Heart right ventricle (tissue), 16 donors: ENCODE measurements around the gene PATJ. TPM values are rescaled to one million over a fixed set of nuclear protein-coding genes. Genes with fewer than 3 reads are reported as not detected.

Experiments
- ATAC-seq, 8 donors: fragments of 200-7000 bp; cut with Tn5 transposase; one replicate each; pipeline ENCODE4 v1.9.1; 2020; ENCODE audit warnings: mild to moderate bottlenecking in 8 of 8, moderate library complexity in 8 of 8, moderate number of reproducible peaks in 1 of 8
- DNase-seq, 2 donors: peaks; one replicate each; pipeline ENCODE4 v3.0.0-alpha.2; 2020
- H3K27ac ChIP-seq, 10 donors: fragments of 200-600 bp; sonication (generic) in 2 of 10; one replicate each; pipeline versions ENCODE4 v1.5.0 to v1.8.0; 2020 to 2022; ENCODE audit warnings: mild to moderate bottlenecking in 3 of 10
- H3K27me3 ChIP-seq, 7 donors: fragments of 200-600 bp; one replicate each; pipeline ENCODE4 v1.8.0; 2021 to 2022; ENCODE audit warnings: mild to moderate bottlenecking in 2 of 7
- H3K36me3 ChIP-seq, 9 donors: fragments of 200-600 bp; sonication (generic) in 1 of 9; one replicate each; pipeline versions ENCODE4 v1.5.0 to v1.8.0; 2020 to 2022; ENCODE audit warnings: mild to moderate bottlenecking in 2 of 9
- H3K4me1 ChIP-seq, 9 donors: fragments of 200-600 bp; sonication (generic) in 1 of 9; one replicate each; pipeline versions ENCODE4 v1.5.0 to v1.8.0; 2020 to 2022; ENCODE audit warnings: mild to moderate bottlenecking in 4 of 9
- H3K4me3 ChIP-seq, 10 donors: fragments of 200-600 bp; sonication (generic) in 2 of 10; one replicate each; pipeline versions ENCODE4 v1.5.0 to v1.8.0; 2020 to 2022; ENCODE audit warnings: mild to moderate bottlenecking in 7 of 10, moderate library complexity in 2 of 10
- H3K9me3 ChIP-seq, 11 donors: fragments of 200-600 bp in 10 of 11; sonication (generic) in 2 of 11; one replicate each; pipeline versions ENCODE4 v1.5.0 to v1.8.0; 2013 to 2022; ENCODE audit warnings: mild to moderate bottlenecking in 2 of 11, control low read depth in 1 of 11, moderate library complexity in 1 of 11
- WGBS, 2 donors: extraction: QIAGEN DNeasy Blood & Tissue Kit; methylation state at CpG; one replicate each; pipeline ENCODE4 v1.1.7; 2013; ENCODE audit warnings: inconsistent platforms in 1 of 2; 5-methylcytosine and 5-hydroxymethylcytosine counted together
- intact Hi-C, 10 donors: fragments of 100-400 bp; cut with DNase I; formaldehyde crosslinking; loops; one replicate each; pipeline versions ENCODE4 v1.11.1 to v1.14.2; 2022
- polyA plus RNA-seq, 2 donors: library from polyadenylated mRNA; stranded (reverse); fragments of 200-250 nt; gene quantifications; one replicate each; pipeline ENCODE4 v1.2.3, GENCODE V29; 2013
- total RNA-seq, 10 donors: library from RNA; stranded (reverse); fragmentation: NEBNext Ultra II Directional in 3 of 10; extraction: Animal tissue kit (Norgen Biotek cat#: 25700) in 3 of 10; gene quantifications; one replicate each; pipeline versions ENCODE4 v1.2.1 to v1.2.4, GENCODE V29; 2021 to 2023
- TF ChIP-seq, protein P1 (sequence below), 9 donors: fragments of 200-600 bp; sonication (generic) in 2 of 9; IDR thresholded peaks; one replicate each; pipeline versions ENCODE4 v1.5.0 to v1.8.0; 2021 to 2022; ENCODE audit warnings: antibody characterized with exemption in 9 of 9, mild to moderate bottlenecking in 5 of 9, moderate library complexity in 1 of 9
- donor health status: Arrhythmogenic right ventricular cardiomyopathy.
- donor health status: ischemic (EF 13 %, LVEDD 7.1; RV severe dilation, severe dysfunction).
- donor health status: healthy with polysubstance abuse.
- donor health status: DM: no; HTN: yes; CAD: no.
- donor health status: DM: no; HTN: no; CAD: no.
- donor health status: ischemic (EF 25% LVEDD 6.9; RV normal size, moderate dysfunction).
- donor health status: ischemic (EF 25% LVEDD 5.7; RV mildly dilated, moderate dysfunction).
- donor health status: healthy.
- donor health status: DM: yes; HTN: yes; CAD: no.
- donor health status: Ischemic cardiomyopathy.
- donor health status: ischemic (EF 35%, LVEDD 5.7; RV mildly dilated, moderate dysfunction).
- donor health status: nonischemic (EF 11% LVEDD 7.7; RV severe dilation, severe dysfunction).
- donor health status: DM: yes; HTN: yes; CAD: no.
- donor health status: PGD.
- donor health status: ischemic (EF 29% LVEDD 5.4; RV normal size, mild dysfunction).
- donor health status: nonischemic (EF 23%, LVEDD 6.1; RV moderate dilation, normal function).

The PATJ gene
- total and polyA plus RNA-seq, 12 donors: 3.7 to 213 (median 119) TPM

DNA sequence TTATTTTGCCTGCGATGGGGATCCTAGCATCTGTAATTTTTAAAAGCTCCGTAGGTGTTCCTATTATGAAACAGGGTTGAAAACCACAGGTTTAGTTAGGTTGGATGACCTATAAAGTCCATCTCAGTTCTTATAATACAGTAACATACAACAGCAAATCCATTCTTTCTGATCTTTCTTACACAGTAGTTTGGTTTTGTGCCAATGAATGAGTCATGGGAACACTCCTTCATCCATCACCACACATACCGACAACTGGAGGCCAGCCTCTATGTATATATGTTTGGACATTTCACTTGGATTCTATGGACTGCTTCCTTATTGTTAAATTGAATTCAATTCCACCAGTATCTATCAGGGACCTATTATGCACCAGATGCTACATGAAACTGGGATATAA lies 334.0 kb downstream of the PATJ start:
- Histone ChIP-seq H3K27ac (no peak overlapping the region), H3K27me3 (no peaks in the 10 kb centered on the region), H3K9me3 (no peaks in the 10 kb centered on the region), H3K4me3 (no peak overlapping the region), H3K4me1 (no peaks in the 10 kb centered on the region), H3K36me3 (peaks cover 0 to 19% (median 0%) of the 10 kb centered on the region in 9 donors)
- DNase-seq (no peak), ATAC-seq (peak in 1 of 8 donors; percentile 41)
- TF ChIP-seq, protein P1, sequence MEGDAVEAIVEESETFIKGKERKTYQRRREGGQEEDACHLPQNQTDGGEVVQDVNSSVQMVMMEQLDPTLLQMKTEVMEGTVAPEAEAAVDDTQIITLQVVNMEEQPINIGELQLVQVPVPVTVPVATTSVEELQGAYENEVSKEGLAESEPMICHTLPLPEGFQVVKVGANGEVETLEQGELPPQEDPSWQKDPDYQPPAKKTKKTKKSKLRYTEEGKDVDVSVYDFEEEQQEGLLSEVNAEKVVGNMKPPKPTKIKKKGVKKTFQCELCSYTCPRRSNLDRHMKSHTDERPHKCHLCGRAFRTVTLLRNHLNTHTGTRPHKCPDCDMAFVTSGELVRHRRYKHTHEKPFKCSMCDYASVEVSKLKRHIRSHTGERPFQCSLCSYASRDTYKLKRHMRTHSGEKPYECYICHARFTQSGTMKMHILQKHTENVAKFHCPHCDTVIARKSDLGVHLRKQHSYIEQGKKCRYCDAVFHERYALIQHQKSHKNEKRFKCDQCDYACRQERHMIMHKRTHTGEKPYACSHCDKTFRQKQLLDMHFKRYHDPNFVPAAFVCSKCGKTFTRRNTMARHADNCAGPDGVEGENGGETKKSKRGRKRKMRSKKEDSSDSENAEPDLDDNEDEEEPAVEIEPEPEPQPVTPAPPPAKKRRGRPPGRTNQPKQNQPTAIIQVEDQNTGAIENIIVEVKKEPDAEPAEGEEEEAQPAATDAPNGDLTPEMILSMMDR (IDR thresholded peaks at IDR 0.05): no peak
- intact Hi-C loops: loop anchor here in 3 of 10 donors (5.0 to 10.0 kb wide), 3 partner anchors 51 to 121 kb away; no protein-coding TSS in a partner anchor
- 60 to 69% methylated on average over 3 of the region's 3 CpGs for WGBS, 2 donors

DNA sequence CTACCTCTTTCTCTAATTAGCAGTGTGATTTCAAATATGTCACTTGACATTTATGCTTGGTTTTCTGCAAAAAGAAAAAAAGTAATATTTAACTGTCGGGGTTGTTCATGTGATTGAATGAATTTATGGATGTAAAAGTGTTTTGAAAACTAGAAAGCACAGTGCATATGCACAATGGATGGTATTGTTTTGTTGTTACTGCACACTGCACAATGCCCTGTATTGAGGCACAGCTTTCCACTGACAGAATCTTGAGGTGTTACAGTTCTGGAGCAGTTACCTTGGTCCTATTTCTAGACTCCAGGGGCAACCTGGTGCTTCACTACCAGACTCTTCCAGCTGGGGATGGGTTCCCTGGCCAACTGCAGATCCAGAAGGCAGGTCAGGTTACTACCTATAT lies 335.5 kb downstream of the PATJ start:
- DNase-seq (no peak), ATAC-seq (no peak)
- Histone ChIP-seq H3K9me3 (no peaks in the 10 kb centered on the region), H3K4me1 (no peaks in the 10 kb centered on the region), H3K4me3 (no peak overlapping the region), H3K36me3 (peaks cover 0 to 19% (median 0%) of the 10 kb centered on the region in 9 donors), H3K27me3 (no peaks in the 10 kb centered on the region), H3K27ac (no peak overlapping the region)
- intact Hi-C loops: loop anchor here in 3 of 10 donors (5.0 to 10.0 kb wide), 3 partner anchors 49 to 123 kb away; no protein-coding TSS in a partner anchor
- WGBS, 2 donors: 93% methylated on average over 1 of the region's 1 CpG
- TF ChIP-seq, protein P1 (IDR thresholded peaks at IDR 0.05): no peak

DNA sequence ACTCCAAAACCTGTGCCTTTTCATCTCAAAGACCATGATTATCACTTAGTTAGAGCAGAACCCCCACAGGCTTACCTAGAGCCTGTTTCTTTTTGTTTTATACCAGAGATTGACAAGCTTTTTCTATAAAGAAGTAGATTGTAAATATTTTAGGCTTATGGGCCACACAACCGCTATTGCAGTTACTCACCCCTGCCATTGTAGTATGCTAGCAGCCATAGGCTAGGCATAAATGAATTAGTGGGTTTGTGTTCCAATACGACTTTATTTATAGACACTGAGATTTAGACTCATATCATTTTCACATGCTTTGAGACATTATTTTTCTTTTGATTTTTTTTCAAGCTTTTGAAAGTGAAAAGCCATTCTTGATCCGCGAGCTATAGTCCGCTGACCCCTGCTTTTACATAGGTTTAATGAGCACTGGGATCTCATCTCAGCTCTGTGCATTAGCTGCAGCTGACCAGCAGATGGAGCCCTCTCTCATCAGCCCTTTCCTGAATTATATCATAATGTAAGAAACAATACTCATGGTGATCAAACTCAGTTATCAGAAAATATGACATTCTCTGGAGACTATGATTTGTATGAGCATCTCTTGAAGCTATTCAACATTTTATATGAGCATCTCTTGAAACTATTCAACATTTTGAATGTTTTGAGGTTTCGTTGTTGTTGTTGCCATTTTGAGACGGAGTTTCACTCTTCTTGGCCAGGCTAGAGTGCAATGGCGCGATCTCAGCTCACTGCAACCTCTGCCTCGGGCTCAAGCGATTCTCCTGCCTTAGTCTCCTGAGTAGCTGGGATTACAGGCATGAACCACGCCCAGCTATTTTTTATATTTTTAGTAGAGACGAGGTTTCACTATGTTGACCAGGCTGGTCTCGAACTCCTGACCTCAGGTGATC lies 340.4 kb downstream of the PATJ start:
- 77 to 79% methylated on average over 14 of the region's 14 CpGs for WGBS, 2 donors
- H3K27me3 ChIP-seq: no peaks in the 10 kb centered on the region
- DNase-seq: peak in 1 of 2 donors; percentile 15
- H3K36me3 ChIP-seq: peaks cover 0 to 44% (median 0%) of the 10 kb centered on the region in 9 donors
- peak in 3 of 8 donors; percentile 39 to 68 (median 58) for ATAC-seq
- no peak overlapping the region for H3K4me3 ChIP-seq
- TF ChIP-seq, protein P1 (IDR thresholded peaks at IDR 0.05): peak; percentile 66 to 93 (median 89)
- intact Hi-C loops: loop anchor here in 7 of 10 donors (5.0 to 10.0 kb wide), 5 partner anchors 45 to 325 kb away; no protein-coding TSS in a partner anchor
- H3K27ac ChIP-seq: no peak overlapping the region
- peaks cover 0 to 15% (median 6%) of the 10 kb centered on the region in 9 donors for H3K4me1 ChIP-seq
- no peaks in the 10 kb centered on the region for H3K9me3 ChIP-seq

DNA sequence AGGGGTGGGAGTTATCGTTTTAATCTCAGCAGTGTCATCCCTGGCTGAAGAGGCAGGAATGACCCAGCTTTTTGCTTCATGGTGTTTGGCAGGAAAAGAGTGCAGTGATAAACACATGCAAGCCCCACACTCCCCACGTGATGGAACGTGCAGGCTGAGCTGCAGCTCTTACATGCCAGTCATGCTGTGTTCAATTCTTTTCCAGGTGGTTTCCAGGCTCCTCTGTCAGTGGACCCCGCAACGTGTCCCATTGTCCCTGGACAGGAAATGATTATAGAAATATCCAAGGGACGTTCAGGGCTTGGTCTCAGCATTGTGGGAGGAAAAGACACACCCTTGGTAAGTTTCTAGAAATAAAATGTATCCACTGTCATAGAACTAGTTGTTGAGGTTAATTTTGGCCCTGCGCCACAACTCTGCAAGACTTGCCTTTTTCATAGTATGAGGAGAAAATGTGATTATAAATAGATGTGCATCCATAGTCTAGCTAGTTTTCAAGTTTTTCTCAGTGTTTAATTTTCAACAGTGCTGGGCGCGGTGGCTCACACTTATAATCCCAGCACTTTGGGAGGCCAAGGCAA lies 342.1 kb downstream of the PATJ start:
- Histone ChIP-seq H3K36me3 (peaks cover 0 to 53% (median 0%) of the 10 kb centered on the region in 9 donors), H3K27me3 (no peaks in the 10 kb centered on the region), H3K4me3 (no peak overlapping the region), H3K4me1 (peaks cover 0 to 15% (median 6%) of the 10 kb centered on the region in 9 donors), H3K9me3 (no peaks in the 10 kb centered on the region), H3K27ac (peak overlapping the region in 1 of 10 donors; percentile 3)
- peak in 1 of 2 donors; percentile 11 for DNase-seq
- 45 to 48% methylated on average over 9 of the region's 9 CpGs for WGBS, 2 donors
- intact Hi-C loops: loop anchor here in 7 of 10 donors (2.0 to 10.0 kb wide), 6 partner anchors 43 to 323 kb away; no protein-coding TSS in a partner anchor
- ATAC-seq: peak in 6 of 8 donors; percentile 38 to 75 (median 52)
- TF ChIP-seq, protein P1 (IDR thresholded peaks at IDR 0.05): no peak
